Body of pancreas (tissue), 4 donors: ENCODE measurements around the gene NOL4L. TPM values are rescaled to one million over a fixed set of nuclear protein-coding genes. Genes with fewer than 3 reads are reported as not detected.

ENCODE experiments used
- ATAC-seq: fragments of 150-250 bp; one replicate; pipeline ENCODE4 v1.9.1; 2016
- DNase-seq, 4 donors: peaks; one replicate each; pipeline ENCODE4 v3.0.0-alpha.2; 2019
- H3K27ac ChIP-seq, 4 donors: fragments of 200-600 bp; sonication (generic); 1 replicate in 3 of 4; 2 replicates in 1 of 4; pipeline versions ENCODE4 v1.5.1 to v1.6.1; 2016 to 2019; ENCODE audit warnings: mild to moderate bottlenecking in 1 of 4, mixed read lengths in 1 of 4, moderate library complexity in 1 of 4
- H3K27me3 ChIP-seq, 2 donors: fragments of 200-600 bp; sonication (generic); one replicate each; pipeline ENCODE4 v1.6.0; 2016; ENCODE audit warnings: mild to moderate bottlenecking in 1 of 2
- H3K36me3 ChIP-seq, 2 donors: fragments of 200-600 bp; sonication (generic); replicated peaks in 1 of 2; 2 replicates each; pipeline ENCODE4 v1.5.1; 2016; ENCODE audit warnings: low read depth in 2 of 2; ENCODE audit not compliant: insufficient read depth in 1 of 2
- H3K4me1 ChIP-seq: fragments of 200-600 bp; sonication (generic); one replicate; pipeline ENCODE4 v1.6.0; 2016
- H3K4me3 ChIP-seq, 2 donors: fragments of 200-600 bp; sonication (generic); 1 replicate in 1 of 2; 2 replicates in 1 of 2; pipeline ENCODE4 v1.5.1; 2016 to 2019
- H3K9me3 ChIP-seq, 3 donors: fragments of 200-600 bp; sonication (generic); 1 replicate in 2 of 3; 2 replicates in 1 of 3; pipeline ENCODE4 v1.5.1; 2016
- CTCF ChIP-seq, 7 experiments: fragments of 450-650 bp in 4 of 7; fragments of 200-600 bp in 3 of 7; sonication (generic) in 3 of 7; IDR thresholded peaks; one replicate each; pipeline ENCODE4 v1.5.1; 2016 to 2019; ENCODE audit warnings: antibody characterized with exemption in 7 of 7
- POLR2A ChIP-seq, 3 donors: fragments of 450-650 bp; IDR thresholded peaks; one replicate each; pipeline ENCODE4 v1.6.1; 2016; ENCODE audit warnings: antibody characterized with exemption in 3 of 3, mild to moderate bottlenecking in 2 of 3
- WGBS, 2 donors: methylation state at CpG; one replicate each; pipeline ENCODE4 v1.1.5; 2017; 5-methylcytosine and 5-hydroxymethylcytosine counted together
- intact Hi-C: fragments of 100-400 bp; cut with DNase I; formaldehyde crosslinking; loops from one replicate; pipeline ENCODE4 v1.15.1; 2023
- total RNA-seq, 2 donors: library from RNA; depleted of rRNA; stranded (reverse); fragments of >200 nt; gene quantifications; one replicate each; pipeline ENCODE4 v1.1.0, GENCODE V29; 2016

NOL4L gene
- total RNA-seq, 2 donors from 2014 or later = 15.0 to 36.9 TPM

DNA sequence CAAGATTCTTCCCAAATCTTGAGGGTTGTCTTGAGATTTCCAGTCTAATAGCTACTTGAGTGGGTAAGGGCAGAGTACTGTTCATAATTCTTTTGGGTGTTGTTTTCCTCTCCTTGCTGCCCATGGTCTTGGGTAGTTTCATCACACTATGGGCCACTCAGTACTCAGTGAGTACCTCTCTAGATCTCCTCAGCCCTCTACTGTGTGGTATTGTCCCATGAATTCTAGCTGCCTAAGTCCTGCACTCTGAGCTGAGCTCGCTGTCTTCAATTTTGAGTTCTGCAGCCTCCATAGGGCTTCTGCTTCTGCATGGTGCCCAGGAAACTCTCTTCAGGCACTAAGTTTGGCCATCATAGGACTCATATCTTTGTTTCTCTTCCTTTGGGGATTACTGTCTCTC, 184.7 kb downstream of the NOL4L start:
- 93 to 100% methylated on average over 1 of the region's 1 CpG for WGBS, 2 donors
- H3K4me1 ChIP-seq = peaks cover 10% of the 10 kb centered on the region
- intact Hi-C loops = no loop called here
- no peak for DNase-seq
- TF ChIP-seq POLR2A (IDR thresholded peaks at IDR 0.05) (no peak), CTCF (IDR thresholded peaks at IDR 0.05) (no peak)
- no peak overlapping the region for H3K4me3 ChIP-seq
- no peaks in the 10 kb centered on the region for H3K9me3 ChIP-seq
- H3K27me3 ChIP-seq = no peaks in the 10 kb centered on the region
- no peak for ATAC-seq
- H3K27ac ChIP-seq = no peak overlapping the region
- peaks cover 0 to 1% of the 10 kb centered on the region in 2 donors for H3K36me3 ChIP-seq

DNA sequence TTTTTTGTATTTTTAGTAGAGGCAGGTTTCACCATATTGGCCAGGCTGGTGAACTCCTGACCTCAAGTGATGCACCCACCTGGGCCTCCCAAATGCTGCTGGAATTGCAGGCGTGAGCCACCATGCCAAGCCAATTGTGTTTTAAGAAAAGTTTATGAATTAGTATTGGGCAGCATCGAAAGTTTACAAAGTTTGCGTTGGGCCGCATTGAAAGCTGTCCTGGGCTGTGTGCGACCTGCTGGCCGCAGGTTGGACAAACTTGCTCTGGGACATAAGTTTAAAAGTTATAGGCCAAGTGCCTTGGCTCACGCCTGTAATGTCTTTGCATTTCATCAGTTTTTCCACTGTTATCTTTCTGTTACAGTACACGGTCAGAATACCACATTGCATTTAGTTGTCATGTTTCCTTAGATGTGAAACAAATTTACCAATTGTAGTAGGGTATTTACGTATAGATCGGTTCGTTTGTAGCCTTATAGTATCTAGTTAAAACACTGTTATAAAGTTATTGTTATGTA, 187.5 kb downstream of the NOL4L start:
- Histone ChIP-seq H3K27me3 (no peaks in the 10 kb centered on the region), H3K4me1 (peaks cover 10% of the 10 kb centered on the region), H3K27ac (no peak overlapping the region), H3K9me3 (no peaks in the 10 kb centered on the region), H3K4me3 (no peak overlapping the region), H3K36me3 (peaks cover 0 to 1% of the 10 kb centered on the region in 2 donors)
- 89 to 92% methylated on average over 11 of the region's 11 CpGs for WGBS, 2 donors
- ATAC-seq (no peak), DNase-seq (no peak)
- intact Hi-C loops = no loop called here
- TF ChIP-seq POLR2A (IDR thresholded peaks at IDR 0.05) (no peak), CTCF (IDR thresholded peaks at IDR 0.05) (no peak)

GRCh38 chr20:32396646-32397160, 188.4 kb downstream of the NOL4L start:
- Histone ChIP-seq H3K27ac (no peak overlapping the region), H3K4me3 (no peak overlapping the region), H3K9me3 (no peaks in the 10 kb centered on the region), H3K27me3 (no peaks in the 10 kb centered on the region), H3K4me1 (peaks cover 10% of the 10 kb centered on the region), H3K36me3 (peaks cover 0 to 1% of the 10 kb centered on the region in 2 donors)
- ATAC-seq = no peak
- WGBS, 2 donors = 38 to 91% methylated on average over 3 of the region's 3 CpGs
- DNase-seq = no peak
- no peak for TF ChIP-seq CTCF (IDR thresholded peaks at IDR 0.05)
- no peak for TF ChIP-seq POLR2A (IDR thresholded peaks at IDR 0.05)
- intact Hi-C loops = no loop called here

DNA sequence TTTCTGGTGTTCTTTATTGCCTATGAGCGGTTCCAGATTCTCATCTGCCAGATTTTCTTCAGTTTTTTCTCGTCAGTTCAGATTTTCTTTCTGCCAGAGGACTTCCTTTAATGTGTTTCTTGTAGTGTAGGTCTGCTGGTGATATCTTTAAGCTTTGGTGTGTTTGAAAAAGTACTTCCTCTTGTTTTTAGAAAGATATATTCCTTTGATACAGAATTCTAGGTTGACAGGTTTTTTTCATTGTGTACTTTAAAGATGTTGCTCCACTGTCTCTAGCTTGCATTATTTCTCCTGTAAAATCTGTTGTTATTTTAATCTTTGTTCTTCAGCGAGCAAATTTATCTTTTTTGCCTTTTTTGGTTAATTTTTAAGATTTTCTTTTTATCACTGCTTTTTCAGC, 190.1 kb downstream of the NOL4L start:
- Histone ChIP-seq H3K36me3 (peaks cover 0 to 1% of the 10 kb centered on the region in 2 donors), H3K9me3 (no peaks in the 10 kb centered on the region), H3K27me3 (no peaks in the 10 kb centered on the region), H3K4me1 (peaks cover 20% of the 10 kb centered on the region), H3K4me3 (no peak overlapping the region), H3K27ac (no peak overlapping the region)
- 93 to 96% methylated on average over 3 of the region's 3 CpGs for WGBS, 2 donors
- ATAC-seq (no peak), DNase-seq (no peak)
- TF ChIP-seq CTCF (IDR thresholded peaks at IDR 0.05) (no peak), POLR2A (IDR thresholded peaks at IDR 0.05) (no peak)
- intact Hi-C loops = no loop called here

Other genes with a start within 250 kb of the NOL4L start
- gene ASXL1, start 227.0 kb downstream of the NOL4L start, total RNA-seq = 100 to 1,000 TPM in 1 of 2 donors, 10 to 100 TPM in 1; 57.9 to 102 TPM
- under 1 TPM in 1 of 2 donors, not detected in 1; under 0.01 TPM for gene C20orf203, start 88.6 kb upstream of the NOL4L start, total RNA-seq
- 10 to 100 TPM in 1 of 2 donors, 1 to 10 TPM in 1; 6.6 to 18.7 TPM for gene COMMD7, start 158.1 kb upstream of the NOL4L start, total RNA-seq
- 1 to 10 TPM; 6.3 to 6.5 TPM for gene DNMT3B, start 177.1 kb upstream of the NOL4L start, total RNA-seq
- gene MAPRE1, start 234.6 kb upstream of the NOL4L start, total RNA-seq = 10 to 100 TPM; 32.4 to 37.6 TPM